Neural progenitor cell (in vitro differentiated cells): ENCODE results near the gene ZC3H7A. TPM values are rescaled to one million over a fixed set of nuclear protein-coding genes. Genes with fewer than 3 reads are reported as not detected.

ENCODE experiments used
- DNase-seq: peaks from one replicate; pipeline ENCODE4 v3.0.0-alpha.2; 2016; ENCODE audit warnings: low spot score
- H2AFZ ChIP-seq: fragments of 200-600 bp; sonication (generic); replicated peaks from 2 replicates; pipeline ENCODE4 v1.6.1; 2016; ENCODE audit warnings: antibody characterized with exemption
- H3F3A ChIP-seq: fragments of 200-600 bp; sonication (generic); 2 replicates; pipeline ENCODE4 v1.6.1; 2016; ENCODE audit warnings: antibody characterized with exemption, low read depth
- H3K27ac ChIP-seq: fragments of 200-600 bp; sonication (generic); 2 replicates; pipeline ENCODE4 v1.5.1; 2016; ENCODE audit warnings: mild to moderate bottlenecking
- H3K27me3 ChIP-seq: fragments of 200-600 bp; sonication (generic); 2 replicates; pipeline ENCODE4 v1.6.1; 2016; ENCODE audit warnings: mild to moderate bottlenecking, moderate library complexity
- H3K36me3 ChIP-seq: fragments of 200-600 bp; sonication (generic); 2 replicates; pipeline ENCODE4 v1.5.1; 2016
- H3K4me1 ChIP-seq: fragments of 200-600 bp; sonication (generic); 2 replicates; pipeline ENCODE4 v1.6.1; 2016; ENCODE audit warnings: mixed run types
- H3K4me2 ChIP-seq: fragments of 200-600 bp; sonication (generic); 2 replicates; pipeline ENCODE4 v1.6.1; 2016
- H3K4me3 ChIP-seq: fragments of 200-600 bp; sonication (generic); 2 replicates; pipeline ENCODE4 v1.5.1; 2016
- H3K79me2 ChIP-seq: fragments of 200-600 bp; sonication (generic); 2 replicates; pipeline ENCODE4 v1.6.1; 2016; ENCODE audit warnings: low read depth
- H3K9ac ChIP-seq: fragments of 200-600 bp; sonication (generic); 2 replicates; pipeline ENCODE4 v1.6.1; 2016
- H3K9me3 ChIP-seq: fragments of 200-600 bp; sonication (generic); 2 replicates; pipeline ENCODE4 v1.5.1; 2016; ENCODE audit warnings: low read depth
- H4K20me1 ChIP-seq: fragments of 200-600 bp; sonication (generic); 2 replicates; pipeline ENCODE4 v1.6.1; 2016; ENCODE audit warnings: low read depth
- H3K27ac Mint-ChIP-seq: 3 replicates; pipeline ENCODE4 v1.8.0; 2021; ENCODE audit warnings: mixed read lengths
- H3K27me3 Mint-ChIP-seq: 2 replicates; pipeline ENCODE4 v1.8.0; 2022; ENCODE audit warnings: low read depth, mild to moderate bottlenecking, inconsistent platforms, moderate library complexity, mixed read lengths; ENCODE audit not compliant: insufficient read depth
- H3K36me3 Mint-ChIP-seq: 3 replicates; pipeline ENCODE4 v1.8.0; 2021; ENCODE audit warnings: mixed read lengths
- H3K4me1 Mint-ChIP-seq: 3 replicates; pipeline ENCODE4 v1.8.0; 2021; ENCODE audit warnings: mixed read lengths
- H3K4me3 Mint-ChIP-seq: 3 replicates; pipeline ENCODE4 v1.8.0; 2021; ENCODE audit warnings: mild to moderate bottlenecking, moderate library complexity, mixed read lengths
- H3K9me3 Mint-ChIP-seq: 3 replicates; pipeline ENCODE4 v1.8.0; 2020; ENCODE audit warnings: mixed read lengths
- CTCF ChIP-seq: fragments of 200-600 bp; sonication (generic); IDR thresholded peaks from 2 replicates; pipeline ENCODE4 v1.5.1; 2017; ENCODE audit warnings: antibody characterized with exemption, mild to moderate bottlenecking
- EZH2 ChIP-seq: fragments of 200-600 bp; sonication (generic); IDR thresholded peaks from 2 replicates; pipeline ENCODE4 v1.6.1; 2017; ENCODE audit warnings: antibody characterized with exemption, mild to moderate bottlenecking, moderate library complexity
- EZH2phosphoT487 ChIP-seq: fragments of 200-600 bp; sonication (generic); IDR thresholded peaks from 2 replicates; pipeline ENCODE4 v1.6.1; 2017; ENCODE audit warnings: antibody characterized with exemption
- total RNA-seq: library from RNA; depleted of rRNA; stranded (reverse); fragments of >200 nt; gene quantifications from 2 replicates; pipeline ENCODE4 v1.2.3, GENCODE V29; 2015; ENCODE audit warnings: low replicate concordance

The ZC3H7A gene
- total RNA-seq, 1 donor from 2014 or later: 82.6 TPM

GRCh38 chr16:11712122-11712521, 84.9 kb downstream of the ZC3H7A start:
- Histone ChIP-seq H3K27ac (no peak overlapping the region), H3K9me3 (no peaks in the 10 kb centered on the region)
- peaks cover 4% of the 10 kb centered on the region for H3K27me3 Mint-ChIP-seq

GRCh38 chr16:11711662-11712061, 85.4 kb downstream of the ZC3H7A start:
- peaks cover 2% of the 10 kb centered on the region for H3K4me1 Mint-ChIP-seq
- H3K4me2 ChIP-seq: no peak overlapping the region
- H2AFZ ChIP-seq: no peak overlapping the region
- no peaks in the 10 kb centered on the region for H3K27me3 ChIP-seq
- TF ChIP-seq CTCF: no peak
- no peak for TF ChIP-seq EZH2
- no peak for TF ChIP-seq EZH2phosphoT487
- peaks cover 9% of the 10 kb centered on the region for H3K36me3 Mint-ChIP-seq
- H3K4me3 Mint-ChIP-seq: no peak overlapping the region
- no peak overlapping the region for H3K9ac ChIP-seq
- H3F3A ChIP-seq: no peaks in the 10 kb centered on the region
- H3K36me3 ChIP-seq: no peaks in the 10 kb centered on the region
- H3K9me3 ChIP-seq: no peaks in the 10 kb centered on the region
- no peak overlapping the region for H3K27ac Mint-ChIP-seq
- no peak overlapping the region for H3K4me3 ChIP-seq
- H3K9me3 Mint-ChIP-seq: no peaks in the 10 kb centered on the region
- H3K4me1 ChIP-seq: no peaks in the 10 kb centered on the region
- H3K27me3 Mint-ChIP-seq: peaks cover 4% of the 10 kb centered on the region
- no peaks in the 10 kb centered on the region for H4K20me1 ChIP-seq
- no peak for DNase-seq
- no peak overlapping the region for H3K27ac ChIP-seq
- H3K79me2 ChIP-seq: no peaks in the 10 kb centered on the region

More at GRCh38 chr16:11712122-11712521, 84.9 kb downstream of the ZC3H7A start:
- no peaks in the 10 kb centered on the region for H3F3A ChIP-seq
- H3K36me3 ChIP-seq: no peaks in the 10 kb centered on the region
- no peak for TF ChIP-seq EZH2
- no peak for TF ChIP-seq EZH2phosphoT487
- no peak for TF ChIP-seq CTCF
- no peak overlapping the region for H3K4me2 ChIP-seq
- H3K4me1 ChIP-seq: no peaks in the 10 kb centered on the region
- H3K27me3 ChIP-seq: no peaks in the 10 kb centered on the region
- H3K9ac ChIP-seq: no peak overlapping the region
- no peak overlapping the region for H2AFZ ChIP-seq
- Mint-ChIP-seq H3K27ac (no peak overlapping the region), H3K9me3 (no peaks in the 10 kb centered on the region), H3K4me3 (no peak overlapping the region), H3K4me1 (peaks cover 2% of the 10 kb centered on the region), H3K36me3 (peaks cover 9% of the 10 kb centered on the region)
- H3K79me2 ChIP-seq: no peaks in the 10 kb centered on the region
- no peak for DNase-seq
- no peaks in the 10 kb centered on the region for H4K20me1 ChIP-seq
- no peak overlapping the region for H3K4me3 ChIP-seq

GRCh38 chr16:11708421-11708820, 88.6 kb downstream of the ZC3H7A start:
- Histone ChIP-seq H3K27ac (no peak overlapping the region), H3K4me1 (no peaks in the 10 kb centered on the region), H3K79me2 (no peaks in the 10 kb centered on the region), H3K9ac (no peak overlapping the region), H3K27me3 (no peaks in the 10 kb centered on the region), H3K36me3 (no peaks in the 10 kb centered on the region), H3K4me3 (no peak overlapping the region), H3K9me3 (no peaks in the 10 kb centered on the region), H4K20me1 (no peaks in the 10 kb centered on the region), H2AFZ (no peak overlapping the region), H3F3A (no peaks in the 10 kb centered on the region), H3K4me2 (no peak overlapping the region)
- Mint-ChIP-seq H3K4me3 (no peak overlapping the region), H3K27ac (no peak overlapping the region), H3K4me1 (no peaks in the 10 kb centered on the region), H3K9me3 (no peaks in the 10 kb centered on the region), H3K27me3 (peaks cover 2% of the 10 kb centered on the region), H3K36me3 (peaks cover 9% of the 10 kb centered on the region)
- TF ChIP-seq EZH2phosphoT487: no peak
- TF ChIP-seq EZH2: no peak
- TF ChIP-seq CTCF: no peak
- DNase-seq: no peak
